Large intestine (tissue), 3 donors: ENCODE measurements around the gene CIAO3. TPM values are rescaled to one million over a fixed set of nuclear protein-coding genes. Genes with fewer than 3 reads are reported as not detected.

Source experiments
- DNase-seq, 2 donors: peaks; one replicate each; pipeline versions ENCODE4 v3.0.0 to v3.0.0-alpha.2; 2013
- H3K27ac ChIP-seq: one replicate; pipeline ENCODE4 v1.5.1; 2013; ENCODE audit warnings: low read length
- H3K27me3 ChIP-seq: 2 replicates; pipeline ENCODE4 v1.6.1; 2013; ENCODE audit warnings: low read length; ENCODE audit not compliant: control insufficient read depth, insufficient read depth
- H3K36me3 ChIP-seq: 2 replicates; pipeline ENCODE4 v1.6.1; 2013; ENCODE audit warnings: low read length; ENCODE audit not compliant: control insufficient read depth, insufficient read depth
- H3K4me1 ChIP-seq: one replicate; pipeline ENCODE4 v1.6.1; 2013; ENCODE audit warnings: low read length; ENCODE audit not compliant: control insufficient read depth, insufficient read depth
- H3K4me3 ChIP-seq: one replicate; pipeline ENCODE4 v1.5.1; 2013; ENCODE audit warnings: low read length
- H3K9me3 ChIP-seq: one replicate; pipeline ENCODE4 v1.6.1; 2013; ENCODE audit warnings: mild to moderate bottlenecking, low read depth, low read length, moderate library complexity; ENCODE audit not compliant: control insufficient read depth
- WGBS: methylation state at CpG from one replicate; pipeline ENCODE4 v1.1.5; 2013; ENCODE audit warnings: low lambda C conversion rate; ENCODE audit not compliant: insufficient coverage; 5-methylcytosine and 5-hydroxymethylcytosine counted together
- polyA plus RNA-seq: library from polyadenylated mRNA; unstranded; fragments of 120-200 nt; gene quantifications from one replicate; pipeline ENCODE4 v1.2.1, GENCODE V29; 2013

CIAO3 gene
- polyA plus RNA-seq, 1 donor, result 31.3 TPM

- peak overlapping the region; percentile 43 for H3K27ac ChIP-seq
- DNase-seq, result no peak
- no CpG with 5 or more reads among the region's 44 CpGs for WGBS
- H3K9me3 ChIP-seq, result peaks cover 8% of the 10 kb centered on the region
- H3K27me3 ChIP-seq, result peaks cover 2% of the 10 kb centered on the region
- H3K4me1 ChIP-seq, result peaks cover 43% of the 10 kb centered on the region
- peak overlapping the region; percentile 82 for H3K4me3 ChIP-seq
- peaks cover 25% of the 10 kb centered on the region for H3K36me3 ChIP-seq
These were observed 59.6 kb downstream of the CIAO3 start for GRCh38 chr16:680967-681745.

GRCh38 chr16:680625-680945 is 60.2 kb downstream of the CIAO3 start:
- no CpG with 5 or more reads among the region's 38 CpGs for WGBS
- Histone ChIP-seq H3K27me3 (peaks cover 2% of the 10 kb centered on the region), H3K4me1 (peaks cover 47% of the 10 kb centered on the region)

GRCh38 chr16:679814-680624 is 60.8 kb downstream of the CIAO3 start, which contains the start of gene STUB1:
TSS of gene STUB1 (plus strand) at chr16:680410. CDS start at chr16:680526, 116 bp downstream.
- Histone ChIP-seq H3K36me3 (peaks cover 19% of the 10 kb centered on the region), H3K4me3 (peak within 1 kb of the TSS; percentile 82), H3K27ac (peak within 1 kb of the TSS; percentile 96), H3K9me3 (peaks cover 6% of the 10 kb centered on the region), H3K27me3 (peaks cover 4% of the 10 kb centered on the region), H3K4me1 (peaks cover 51% of the 10 kb centered on the region)
- peak; percentile 75 to 87 for DNase-seq
- no CpG with 5 or more reads among the region's 91 CpGs for WGBS

More at GRCh38 chr16:680625-680945, 60.2 kb downstream of the CIAO3 start:
- Histone ChIP-seq H3K36me3 (peaks cover 24% of the 10 kb centered on the region), H3K9me3 (peaks cover 10% of the 10 kb centered on the region), H3K4me3 (peak overlapping the region; percentile 82), H3K27ac (peak overlapping the region; percentile 43)
- no peak for DNase-seq

Other genes starting within 250 kb of the CIAO3 start
- 45.6 TPM for gene CAPN15, start 213.3 kb downstream of the CIAO3 start, polyA plus RNA-seq
- not detected for gene PRR35, start 180.6 kb downstream of the CIAO3 start, polyA plus RNA-seq
- 2.0 TPM for gene NHLRC4, start 174.0 kb downstream of the CIAO3 start, polyA plus RNA-seq
- gene PIGQ, start 171.0 kb downstream of the CIAO3 start, polyA plus RNA-seq, result 23.6 TPM
- 27.1 TPM for gene RAB40C, start 150.9 kb downstream of the CIAO3 start, polyA plus RNA-seq
- 1.6 TPM for gene WFIKKN1, start 110.0 kb downstream of the CIAO3 start, polyA plus RNA-seq
- 59.1 TPM for gene METTL26, start 104.7 kb downstream of the CIAO3 start, polyA plus RNA-seq
- 43.3 TPM for gene MCRIP2, start 99.2 kb downstream of the CIAO3 start, polyA plus RNA-seq
- gene WDR90, start 91.6 kb downstream of the CIAO3 start, polyA plus RNA-seq, result 43.9 TPM
- gene RHOT2, start 72.9 kb downstream of the CIAO3 start, polyA plus RNA-seq, result 105 TPM
- gene RHBDL1, start 65.3 kb downstream of the CIAO3 start, polyA plus RNA-seq, result 2.6 TPM
- gene STUB1, start 60.6 kb downstream of the CIAO3 start, polyA plus RNA-seq, result 65.9 TPM
- gene JMJD8, start 56.7 kb downstream of the CIAO3 start, polyA plus RNA-seq, result 38.9 TPM
- gene WDR24, start 50.6 kb downstream of the CIAO3 start, polyA plus RNA-seq, result 10.5 TPM
- gene FBXL16, start 35.2 kb downstream of the CIAO3 start, polyA plus RNA-seq, result 3.8 TPM
- 18.9 TPM for gene METRN, start 25.9 kb downstream of the CIAO3 start, polyA plus RNA-seq
- 23.0 TPM for gene ANTKMT, start 19.9 kb downstream of the CIAO3 start, polyA plus RNA-seq
- gene CCDC78, start 14.6 kb downstream of the CIAO3 start, polyA plus RNA-seq, result 1.9 TPM
- 9.1 TPM for gene HAGHL, start 13.9 kb downstream of the CIAO3 start, polyA plus RNA-seq
- 62.0 TPM for gene MSLN, start 19.7 kb upstream of the CIAO3 start, polyA plus RNA-seq
- 18.0 TPM for gene RPUSD1, start 47.4 kb upstream of the CIAO3 start, polyA plus RNA-seq
- 19.1 TPM for gene CHTF18, start 47.6 kb upstream of the CIAO3 start, polyA plus RNA-seq
- gene GNG13, start 59.7 kb upstream of the CIAO3 start, polyA plus RNA-seq, result 0.81 TPM
- 17.2 TPM for gene LMF1, start 230.0 kb upstream of the CIAO3 start, polyA plus RNA-seq
- gene SOX8, start 240.8 kb upstream of the CIAO3 start, polyA plus RNA-seq, result 3.7 TPM